C1 segment of cervical spinal cord (tissue), 14 donors: ENCODE measurements around the gene SLC25A6.
"Not testable (repeated sequence)": the region's sequence is repeated elsewhere in the genome, so short reads cannot be mapped to it uniquely, and the experiment has no call there.

Experiments
- DNase-seq, 14 donors: peaks; one replicate each; lab custom pipeline; 2025; lab: John Stamatoyannopoulos, UW

The SLC25A6 gene

GRCh38 chrX:1390621-1391369, 1.1 kb downstream of the SLC25A6 start:
- no peak for DNase-seq

DNA sequence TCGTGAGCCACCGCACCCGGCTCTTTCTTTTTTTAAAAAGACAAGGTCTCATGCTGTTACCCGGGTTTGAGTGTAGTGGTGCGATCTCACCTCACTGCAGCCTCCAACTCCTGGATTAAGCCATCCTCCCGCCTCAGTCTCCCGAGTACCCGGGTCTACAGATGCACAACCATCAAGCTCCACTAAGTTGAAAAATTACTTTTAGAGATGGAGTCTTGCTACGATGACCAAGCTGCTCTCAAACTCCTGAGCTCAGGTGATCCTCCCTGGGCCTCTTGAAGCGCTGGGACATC, 2.0 kb downstream of the SLC25A6 start:
- DNase-seq: no peak

DNA sequence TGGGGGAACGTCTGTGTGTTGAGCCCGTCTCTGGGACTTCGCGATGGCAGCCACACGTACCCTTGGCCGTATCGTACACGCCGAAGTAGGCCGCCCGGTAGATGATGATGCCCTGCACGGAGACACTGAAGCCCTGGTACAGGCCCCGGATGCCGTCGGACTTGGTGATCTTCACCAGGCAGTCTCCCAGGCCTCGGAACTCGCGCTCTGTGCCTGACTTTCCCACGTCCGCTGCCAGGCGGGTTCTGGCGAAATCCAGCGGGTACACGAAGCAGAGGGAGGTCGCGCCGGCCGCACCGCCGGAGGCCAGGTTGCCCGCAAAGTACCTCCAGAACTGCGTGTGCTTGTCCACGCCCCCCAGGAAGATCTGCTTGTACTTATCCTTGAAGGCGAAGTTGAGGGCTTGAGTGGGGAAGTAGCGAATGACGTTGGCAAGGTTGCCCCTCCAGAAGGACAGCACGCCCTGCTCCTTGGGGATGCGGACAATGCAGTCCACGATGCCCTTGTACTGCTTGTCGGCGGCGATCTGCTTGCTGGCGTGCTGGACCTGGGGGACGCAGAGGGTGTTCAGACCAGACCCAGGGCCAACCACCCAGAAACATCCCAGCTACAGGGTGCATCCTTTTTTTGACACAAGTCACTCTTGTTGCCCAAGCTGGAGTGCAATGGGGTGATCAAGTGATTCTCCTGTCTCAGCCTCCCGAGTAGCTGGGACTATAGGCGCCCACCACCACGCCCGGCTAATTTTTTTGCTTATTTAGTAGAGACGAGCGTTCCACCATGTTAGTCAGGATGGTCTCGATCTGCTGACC, 2.5 kb downstream of the SLC25A6 start:
- no peak for DNase-seq

- no peak for DNase-seq
These were observed 3.3 kb downstream of the SLC25A6 start for GRCh38 chrX:1388651-1389050.

GRCh38 chrX:1387141-1387776, 4.7 kb downstream of the SLC25A6 start:
- no peak for DNase-seq

DNA sequence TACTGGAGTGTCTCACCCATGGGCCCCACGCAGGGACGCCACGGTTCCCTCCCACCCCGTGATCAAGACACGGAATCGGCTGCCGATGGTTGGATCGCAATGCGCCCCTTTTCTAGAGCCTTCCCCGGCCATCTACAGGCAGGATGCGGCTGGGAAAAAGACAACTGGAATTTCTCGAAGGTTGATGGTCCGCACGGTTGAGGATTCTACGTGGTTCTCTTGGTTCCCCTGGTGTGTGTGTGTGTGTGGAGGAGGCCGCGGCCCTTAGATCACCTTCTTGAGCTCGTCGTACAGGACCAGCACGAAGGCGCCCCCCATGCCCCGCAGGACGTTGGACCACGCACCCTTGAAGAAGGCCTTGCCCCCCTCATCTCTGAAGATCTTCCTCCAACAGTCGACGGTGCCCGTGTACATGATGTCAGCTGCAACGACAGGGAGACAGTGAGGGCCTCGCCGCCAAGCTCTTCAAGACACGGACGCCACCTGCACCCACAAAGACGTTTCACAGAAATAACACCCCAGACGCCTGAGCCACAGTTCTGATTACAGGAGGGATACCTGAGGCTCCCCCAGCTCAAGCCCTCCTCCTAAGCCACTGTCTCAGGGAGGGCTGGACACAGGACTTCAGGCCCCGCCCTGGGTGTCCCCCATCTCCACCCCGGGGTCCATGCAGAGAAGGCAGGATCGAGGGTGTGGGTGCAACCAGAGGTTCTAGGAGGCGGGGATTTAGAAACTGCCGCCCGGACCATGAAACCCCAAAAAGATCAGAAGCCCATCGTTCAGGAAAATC, 5.4 kb downstream of the SLC25A6 start:
- DNase-seq: no peak

DNA sequence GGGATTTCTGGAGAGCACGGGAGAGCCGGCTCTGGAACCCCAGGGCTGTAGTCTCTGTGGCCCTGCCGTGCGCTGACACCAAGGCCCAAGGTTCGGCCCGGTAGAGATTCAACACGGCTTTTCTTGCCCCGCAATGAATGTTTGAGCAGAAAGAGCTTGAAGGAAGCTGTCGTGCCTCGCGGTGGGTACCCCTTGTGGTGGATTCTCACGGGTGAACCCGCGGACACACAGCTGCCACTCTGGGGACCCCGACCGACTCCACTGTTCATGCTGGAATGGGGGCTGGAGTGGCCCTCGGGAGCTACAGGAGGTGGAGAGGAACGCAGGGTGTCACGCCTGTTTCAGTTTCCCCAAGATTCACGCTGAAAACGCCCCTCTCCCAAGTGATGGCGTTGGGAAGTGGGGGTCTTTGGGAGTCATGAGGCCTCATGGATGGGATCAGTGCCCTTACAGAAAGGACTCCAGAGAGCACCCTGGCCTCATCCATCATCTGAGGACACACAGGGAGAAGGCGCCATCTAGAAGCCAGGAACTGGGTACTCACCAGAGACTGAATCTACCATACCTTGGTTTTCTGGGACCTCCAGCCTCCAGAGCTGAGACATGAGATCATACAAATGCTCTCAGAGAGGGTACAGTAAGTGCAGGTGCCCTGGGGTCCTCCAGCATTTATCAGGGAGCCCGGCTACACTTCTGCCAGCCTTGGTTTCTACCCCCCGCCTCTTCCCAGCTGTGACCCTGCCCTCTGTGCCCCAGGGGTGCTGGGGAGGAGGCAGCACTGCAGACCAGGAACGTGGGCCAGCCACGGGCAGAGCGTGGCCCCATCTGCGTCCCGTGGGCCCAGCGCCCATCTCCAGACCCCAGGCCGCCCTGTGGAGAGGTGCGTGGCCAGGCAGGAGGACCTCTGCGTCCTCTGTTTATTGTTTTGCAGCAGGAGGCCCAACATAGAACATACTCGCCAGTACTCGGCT, 6.4 kb downstream of the SLC25A6 start:
- DNase-seq: no peak

- DNase-seq: no peak
These were observed 7.2 kb downstream of the SLC25A6 start for GRCh38 chrX:1384658-1385252.

- no peak for DNase-seq
These were observed 11.2 kb downstream of the SLC25A6 start for GRCh38 chrX:1380672-1381233.

DNA sequence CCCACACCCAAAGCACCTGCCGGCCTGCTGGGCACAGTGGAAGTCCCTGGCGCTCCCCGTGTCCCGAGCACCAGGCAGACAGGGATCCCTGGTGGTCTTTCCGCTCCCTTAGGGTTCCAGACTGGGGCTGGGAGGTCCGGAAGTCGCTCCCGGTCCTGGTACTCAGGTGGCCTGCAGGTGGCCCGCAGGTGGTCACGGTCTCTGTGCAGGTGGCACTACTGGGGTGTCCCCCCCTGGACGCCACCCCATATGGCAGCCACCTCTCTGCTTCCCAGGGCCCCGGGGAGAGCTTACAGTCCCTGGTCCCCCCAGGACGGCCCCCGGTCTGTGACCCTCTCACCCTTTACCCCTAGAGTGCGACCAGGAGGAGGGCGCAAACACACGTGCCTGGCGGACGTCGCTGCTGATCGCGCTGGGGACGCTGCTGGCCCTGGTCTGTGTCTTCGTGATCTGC, 13.6 kb downstream of the SLC25A6 start:
- no peak for DNase-seq

DNA sequence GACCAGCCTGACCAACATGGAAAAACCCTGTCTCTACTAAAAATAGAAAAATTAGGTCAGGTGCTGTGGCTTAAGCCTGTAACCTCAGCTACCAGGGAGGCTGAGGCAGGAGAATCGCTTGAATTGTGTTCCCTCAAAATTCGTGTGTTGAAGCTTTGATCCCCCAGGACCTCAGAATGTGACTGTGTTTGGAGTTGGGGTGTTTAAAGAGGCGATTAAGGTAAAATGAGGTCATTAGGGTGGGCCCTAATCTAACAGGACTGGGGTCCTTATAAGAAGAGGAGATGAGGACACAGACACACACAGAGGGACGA, 23.6 kb downstream of the SLC25A6 start:
- no peak for DNase-seq

- not testable (repeated sequence) for DNase-seq
These were observed 25.6 kb downstream of the SLC25A6 start for GRCh38 chrX:1366363-1366762.

GRCh38 chrX:1361910-1362309, 30.0 kb downstream of the SLC25A6 start:
- DNase-seq: no peak

DNA sequence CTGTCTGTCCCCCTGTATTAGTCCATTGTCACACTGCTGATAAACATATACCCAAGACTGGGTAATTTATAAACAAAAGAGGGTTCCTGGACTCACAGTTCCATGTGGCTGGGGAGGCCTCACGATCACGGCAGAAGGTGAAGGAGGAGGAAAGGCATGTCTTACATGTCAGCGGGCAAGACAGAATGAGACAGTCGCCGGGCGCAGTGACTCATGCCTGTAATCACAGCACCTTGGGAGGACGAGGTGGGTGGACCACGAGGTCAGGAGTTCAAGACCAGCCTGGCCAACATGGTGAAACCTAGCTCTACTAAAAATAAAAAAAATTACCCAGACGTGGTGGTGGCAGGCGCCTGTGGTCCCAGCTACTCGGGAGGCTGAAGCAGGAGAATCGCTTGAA, 30.6 kb downstream of the SLC25A6 start:
- no peak for DNase-seq

GRCh38 chrX:1360171-1360570, 31.7 kb downstream of the SLC25A6 start:
- DNase-seq: no peak

- no peak for DNase-seq
These were observed 32.4 kb downstream of the SLC25A6 start for GRCh38 chrX:1359477-1359873.

- no peak for DNase-seq
These were observed 33.0 kb downstream of the SLC25A6 start for GRCh38 chrX:1358793-1359476.

DNA sequence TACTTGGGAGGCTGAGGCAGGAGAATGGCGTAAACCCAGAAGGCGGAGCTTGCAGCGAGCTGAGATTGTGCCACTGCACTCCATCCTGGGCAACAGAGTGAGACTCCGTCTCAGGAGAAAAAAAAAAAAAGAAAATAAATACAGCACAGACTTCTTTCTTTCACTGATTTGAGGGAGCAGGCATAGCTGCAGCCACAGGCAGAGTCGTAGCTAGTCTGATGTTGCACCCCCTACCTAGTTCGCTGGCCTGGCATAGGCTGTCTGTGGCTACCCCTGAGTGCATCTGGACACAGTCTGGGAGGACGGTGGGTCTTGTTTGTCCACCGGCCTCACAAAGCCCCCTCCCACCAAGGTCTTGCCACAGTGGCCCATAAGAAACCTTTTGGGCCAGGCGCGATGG, 33.9 kb downstream of the SLC25A6 start:
- DNase-seq: no peak
